Esophagus (tissue), 2 donors: ENCODE measurements around the gene YAP1. TPM values are rescaled to one million over a fixed set of nuclear protein-coding genes. Genes with fewer than 3 reads are reported as not detected.

ENCODE experiments used
- H3K27ac ChIP-seq, 2 donors: one replicate each; pipeline ENCODE4 v1.5.1; 2013; ENCODE audit warnings: low read depth in 2 of 2, mild to moderate bottlenecking in 2 of 2, inconsistent platforms in 1 of 2, low read length in 1 of 2, moderate library complexity in 1 of 2
- H3K27me3 ChIP-seq, 2 donors: one replicate each; pipeline ENCODE4 v1.6.1; 2013; ENCODE audit warnings: low read length in 2 of 2, control low read depth in 1 of 2, mild to moderate bottlenecking in 1 of 2; ENCODE audit not compliant: insufficient read depth in 2 of 2, control insufficient read depth in 1 of 2
- H3K36me3 ChIP-seq, 2 donors: one replicate each; pipeline ENCODE4 v1.6.1; 2013; ENCODE audit warnings: low read length in 1 of 2; ENCODE audit not compliant: control insufficient read depth in 2 of 2, insufficient read depth in 2 of 2
- H3K4me1 ChIP-seq, 2 donors: one replicate each; pipeline ENCODE4 v1.6.1; 2013; ENCODE audit warnings: low read length in 1 of 2; ENCODE audit not compliant: control insufficient read depth in 2 of 2, insufficient read depth in 2 of 2
- H3K4me3 ChIP-seq, 2 donors: one replicate each; pipeline ENCODE4 v1.5.1; 2013; ENCODE audit warnings: low read length in 2 of 2, mild to moderate bottlenecking in 2 of 2, low read depth in 1 of 2, moderate library complexity in 1 of 2
- H3K9me3 ChIP-seq, 2 donors: one replicate each; pipeline ENCODE4 v1.6.1; 2013; ENCODE audit warnings: mild to moderate bottlenecking in 2 of 2, low read depth in 1 of 2, low read length in 1 of 2, moderate library complexity in 1 of 2; ENCODE audit not compliant: control insufficient read depth in 2 of 2, insufficient read depth in 1 of 2
- WGBS, 2 donors: extraction: QIAGEN DNeasy Blood & Tissue Kit; methylation state at CpG; one replicate each; pipeline ENCODE4 v1.1.7; 2013; 5-methylcytosine and 5-hydroxymethylcytosine counted together
- polyA plus RNA-seq, 2 donors: library from polyadenylated mRNA; stranded (reverse); fragments of 200-250 nt; gene quantifications; one replicate each; pipeline ENCODE4 v1.2.3, GENCODE V29; 2013
- donor health status: healthy with polysubstance abuse.
- donor health status: Bipolar disorder and iron deficiency.

YAP1 gene
- polyA plus RNA-seq, 2 donors, result 30.6 to 39.5 TPM

DNA sequence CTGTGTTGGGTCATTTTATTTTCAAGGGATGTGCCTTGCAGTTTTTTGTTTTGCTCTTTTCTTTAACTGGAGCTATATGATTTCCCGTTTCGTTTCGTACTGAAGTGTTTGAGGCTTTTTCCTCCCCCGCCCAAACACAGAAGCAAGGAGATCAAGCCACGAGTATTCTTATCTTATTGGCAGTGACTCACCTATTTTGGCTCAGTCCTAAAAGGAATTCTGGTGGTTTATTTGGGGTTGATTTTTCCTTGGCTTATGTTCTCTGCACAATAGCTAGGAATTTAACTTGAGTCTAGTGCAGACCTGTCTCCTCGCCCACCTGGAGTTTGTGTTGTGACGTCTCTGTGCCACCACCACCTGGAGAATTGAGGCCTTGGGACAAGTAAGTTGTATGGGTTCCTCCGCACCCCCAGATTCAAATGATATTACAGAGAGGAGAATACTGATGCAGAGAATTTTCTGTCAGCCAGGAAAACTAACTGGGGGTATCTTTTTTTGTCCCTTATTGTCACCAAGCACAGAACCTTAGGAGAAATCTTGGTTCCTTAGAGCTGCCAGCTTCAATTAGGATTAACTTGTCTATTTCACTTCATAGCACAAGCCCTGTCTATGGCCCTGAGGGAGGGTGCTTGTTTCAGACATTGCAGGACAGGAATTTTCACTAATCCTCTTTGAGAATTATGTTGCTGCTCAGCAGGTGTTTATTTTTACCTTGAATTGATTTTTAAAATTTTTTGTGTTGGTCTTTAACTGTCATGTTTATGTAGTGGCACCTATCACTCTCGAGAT is 116.6 kb downstream of the YAP1 start:
- Histone ChIP-seq H3K27me3 (no peaks in the 10 kb centered on the region), H3K4me3 (no peak overlapping the region), H3K36me3 (no peaks in the 10 kb centered on the region), H3K9me3 (no peaks in the 10 kb centered on the region), H3K27ac (peak overlapping the region; percentile 38 to 67), H3K4me1 (peaks cover 0 to 6% of the 10 kb centered on the region in 2 donors)
- WGBS, 2 donors, result 49 to 56% methylated on average over 9 of the region's 9 CpGs

- no peaks in the 10 kb centered on the region for H3K36me3 ChIP-seq
- H3K9me3 ChIP-seq, result no peaks in the 10 kb centered on the region
- peak overlapping the region in 1 of 2 donors; percentile 15 for H3K27ac ChIP-seq
- no peak overlapping the region for H3K4me3 ChIP-seq
- H3K4me1 ChIP-seq, result peaks cover 0 to 6% of the 10 kb centered on the region in 2 donors
- H3K27me3 ChIP-seq, result no peaks in the 10 kb centered on the region
- WGBS, 2 donors, result 37 to 41% methylated on average over 4 of the region's 4 CpGs
Measured at GRCh38 chr11:102229510-102230123, 119.4 kb downstream of the YAP1 start.

GRCh38 chr11:102230186-102230585 is 119.9 kb downstream of the YAP1 start:
- Histone ChIP-seq H3K27me3 (no peaks in the 10 kb centered on the region), H3K27ac (no peak overlapping the region), H3K4me1 (peaks cover 0 to 6% of the 10 kb centered on the region in 2 donors), H3K9me3 (no peaks in the 10 kb centered on the region), H3K4me3 (no peak overlapping the region), H3K36me3 (no peaks in the 10 kb centered on the region)

GRCh38 chr11:102230911-102231310 is 120.7 kb downstream of the YAP1 start:
- Histone ChIP-seq H3K27me3 (no peaks in the 10 kb centered on the region), H3K27ac (no peak overlapping the region), H3K36me3 (no peaks in the 10 kb centered on the region), H3K9me3 (no peaks in the 10 kb centered on the region), H3K4me3 (no peak overlapping the region), H3K4me1 (peaks cover 0 to 4% of the 10 kb centered on the region in 2 donors)
- WGBS, 2 donors, result 81 to 88% methylated on average over 4 of the region's 4 CpGs

DNA sequence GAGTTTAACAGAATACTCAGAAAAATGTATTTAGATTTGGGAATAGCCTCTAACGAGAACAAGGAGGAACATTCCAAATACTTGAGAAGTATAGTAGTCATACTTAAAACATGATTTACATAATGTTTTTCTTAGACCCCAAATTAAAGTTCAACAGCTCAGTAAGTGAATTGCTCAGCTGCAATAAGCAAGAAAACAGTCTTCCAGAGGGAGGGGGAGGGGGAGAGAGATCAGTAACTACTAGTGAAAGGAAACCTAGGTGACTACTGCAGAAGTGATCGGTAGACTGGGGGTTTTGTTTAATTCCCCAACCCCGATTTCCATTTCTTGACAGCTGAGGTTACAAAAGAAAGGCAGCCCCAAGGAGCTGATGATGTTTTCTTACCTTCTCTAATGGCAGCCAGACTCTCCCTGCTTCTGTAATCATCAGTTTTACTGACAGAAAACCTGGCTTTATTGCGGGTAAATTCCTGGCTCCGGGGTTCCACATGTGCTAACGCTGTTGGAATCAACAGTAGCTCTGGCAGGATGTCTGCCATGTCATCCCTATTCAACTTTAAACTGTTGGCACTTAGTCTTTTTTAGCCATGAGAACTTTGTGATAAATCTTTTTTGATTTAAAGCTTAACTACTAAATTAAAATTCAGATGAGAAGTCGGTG is 124.7 kb downstream of the YAP1 start:
- Histone ChIP-seq H3K4me1 (no peaks in the 10 kb centered on the region), H3K27ac (peak overlapping the region in 1 of 2 donors; percentile 30), H3K4me3 (no peak overlapping the region), H3K27me3 (no peaks in the 10 kb centered on the region), H3K9me3 (no peaks in the 10 kb centered on the region), H3K36me3 (no peaks in the 10 kb centered on the region)
- WGBS, 2 donors, result 37 to 52% methylated on average over 7 of the region's 7 CpGs

- Histone ChIP-seq H3K27ac (no peak overlapping the region), H3K4me3 (no peak overlapping the region), H3K36me3 (no peaks in the 10 kb centered on the region), H3K27me3 (no peaks in the 10 kb centered on the region), H3K9me3 (no peaks in the 10 kb centered on the region), H3K4me1 (peaks cover 0 to 1% of the 10 kb centered on the region in 2 donors)
- 83 to 86% methylated on average over 5 of the region's 5 CpGs for WGBS, 2 donors
Measured at GRCh38 chr11:102237096-102237735, 127.0 kb downstream of the YAP1 start.

- Histone ChIP-seq H3K27me3 (no peaks in the 10 kb centered on the region), H3K4me1 (peaks cover 0 to 3% of the 10 kb centered on the region in 2 donors), H3K4me3 (no peak overlapping the region), H3K27ac (no peak overlapping the region), H3K9me3 (no peaks in the 10 kb centered on the region), H3K36me3 (no peaks in the 10 kb centered on the region)
Measured at GRCh38 chr11:102238391-102238821, 128.2 kb downstream of the YAP1 start.

- 88 to 98% methylated on average over 2 of the region's 2 CpGs for WGBS, 2 donors
Measured at GRCh38 chr11:102239448-102239847, 129.2 kb downstream of the YAP1 start.

GRCh38 chr11:102239911-102240310 is 129.7 kb downstream of the YAP1 start:
- Histone ChIP-seq H3K27me3 (no peaks in the 10 kb centered on the region), H3K4me3 (no peak overlapping the region), H3K27ac (no peak overlapping the region), H3K36me3 (no peaks in the 10 kb centered on the region), H3K9me3 (no peaks in the 10 kb centered on the region), H3K4me1 (peaks cover 0 to 3% of the 10 kb centered on the region in 2 donors)
- 89 to 93% methylated on average over 6 of the region's 6 CpGs for WGBS, 2 donors

More at GRCh38 chr11:102239448-102239847, 129.2 kb downstream of the YAP1 start:
- Histone ChIP-seq H3K9me3 (no peaks in the 10 kb centered on the region), H3K27ac (no peak overlapping the region), H3K36me3 (no peaks in the 10 kb centered on the region), H3K27me3 (no peaks in the 10 kb centered on the region), H3K4me3 (no peak overlapping the region), H3K4me1 (peaks cover 0 to 3% of the 10 kb centered on the region in 2 donors)
